CD4-positive, alpha-beta T cell (primary cell): ENCODE measurements around the gene GNG7. TPM values are rescaled to one million over a fixed set of nuclear protein-coding genes. Genes with fewer than 3 reads are reported as not detected.

Source experiments
- ATAC-seq: fragments of 200-7000 bp; cut with Tn5 transposase; one replicate; pipeline ENCODE4 v1.10.0; 2022; ENCODE audit warnings: mild to moderate bottlenecking; ENCODE audit not compliant: poor library complexity
- CTCF ChIA-PET: fragments of 350-600 bp; sonication (Branson Sonifier 250); formaldehyde crosslinking; loops from one replicate; lab custom pipeline; 2021; ENCODE audit warnings: antibody characterized with exemption, inconsistent platforms; lab: Charles Lee
- POLR2A ChIA-PET: fragments of 350-600 bp; sonication (Branson Sonifier 250); formaldehyde crosslinking; loops from one replicate; lab custom pipeline; 2021; ENCODE audit warnings: antibody characterized with exemption, inconsistent platforms; lab: Charles Lee
- DNase-seq, 14 experiments: peaks; one replicate each; pipeline ENCODE4 v3.0.0-alpha.2; 2013 to 2020; ENCODE audit warnings: mixed read lengths in 2 of 14
- H3K27ac ChIP-seq, 2 donors: one replicate each; pipeline versions ENCODE4 v1.5.1 to v1.7.0; 2013; ENCODE audit warnings: low read length in 2 of 2, low read depth in 1 of 2, mild to moderate bottlenecking in 1 of 2
- H3K27me3 ChIP-seq, 2 experiments: 1 replicate in 1 of 2; 2 replicates in 1 of 2; pipeline versions ENCODE4 v1.6.1 to v1.7.0; 2013; ENCODE audit warnings: low read length in 2 of 2, control low read depth in 1 of 2, mild to moderate bottlenecking in 1 of 2, moderate library complexity in 1 of 2; ENCODE audit not compliant: insufficient read depth in 2 of 2, control insufficient read depth in 1 of 2
- H3K36me3 ChIP-seq: one replicate; pipeline ENCODE4 v1.6.1; 2013; ENCODE audit warnings: low read length, control low read depth; ENCODE audit not compliant: insufficient read depth
- H3K4me1 ChIP-seq: one replicate; pipeline ENCODE4 v1.6.1; 2013; ENCODE audit warnings: low read length, control low read depth; ENCODE audit not compliant: insufficient read depth
- H3K4me3 ChIP-seq: one replicate; pipeline ENCODE4 v1.5.1; 2013; ENCODE audit warnings: mild to moderate bottlenecking, low read length, moderate library complexity
- H3K9me3 ChIP-seq, 2 experiments: 1 replicate in 1 of 2; 2 replicates in 1 of 2; pipeline versions ENCODE4 v1.6.1 to v1.7.0; 2013; ENCODE audit warnings: low read length in 2 of 2, mild to moderate bottlenecking in 2 of 2, control low read depth in 1 of 2, moderate library complexity in 1 of 2; ENCODE audit not compliant: control insufficient read depth in 1 of 2, insufficient read depth in 1 of 2
- H3K27ac Mint-ChIP-seq: one replicate; pipeline ENCODE4 v1.8.0; 2020; ENCODE audit warnings: mixed read lengths
- H3K27me3 Mint-ChIP-seq: one replicate; pipeline ENCODE4 v1.8.0; 2021; ENCODE audit warnings: mixed read lengths
- H3K36me3 Mint-ChIP-seq: one replicate; pipeline ENCODE4 v1.8.0; 2021; ENCODE audit warnings: low read depth, mixed read lengths
- H3K4me1 Mint-ChIP-seq: one replicate; pipeline ENCODE4 v1.8.0; 2021; ENCODE audit warnings: low read depth, mixed read lengths
- H3K4me3 Mint-ChIP-seq: one replicate; pipeline ENCODE4 v1.8.0; 2020; ENCODE audit warnings: mild to moderate bottlenecking, mixed read lengths
- H3K9me3 Mint-ChIP-seq: one replicate; pipeline ENCODE4 v1.8.0; 2020; ENCODE audit warnings: mixed read lengths
- CTCF ChIP-seq: fragments of 200-600 bp; IDR thresholded peaks from one replicate; pipeline ENCODE4 v1.8.0; 2022; ENCODE audit warnings: antibody characterized with exemption, mild to moderate bottlenecking
- intact Hi-C, 2 experiments: fragments of 100-400 bp; cut with DNase I in 1 of 2; cut with micrococcal nuclease in 1 of 2; formaldehyde crosslinking; loops; one replicate each; pipeline versions ENCODE4 v1.15.1 to v1.9.0; 2023 to 2025; cut with DNase I, micrococcal nuclease
- total RNA-seq, 174 experiments: library from RNA in 2 of 174; stranded (reverse) in 2 of 174; gene quantifications; one replicate each; pipeline ENCODE4 v1.2.3 and lab custom pipeline; 2021 to 2026

Gene GNG7
- total RNA-seq, 2 experiments from 2014 or later, result 5.2 to 5.7 TPM

GRCh38 chr19:2529473-2529918 lies 173.0 kb downstream of the GNG7 start:
- CTCF ChIA-PET, result no interaction called here
- no peak for TF ChIP-seq CTCF
- H3K4me3 Mint-ChIP-seq, result no peak overlapping the region

GRCh38 chr19:2528675-2529101 lies 173.8 kb downstream of the GNG7 start:
- Mint-ChIP-seq H3K9me3 (peaks cover 2% of the 10 kb centered on the region), H3K4me3 (no peak overlapping the region), H3K4me1 (peaks cover 5% of the 10 kb centered on the region), H3K36me3 (no peaks in the 10 kb centered on the region), H3K27ac (no peak overlapping the region), H3K27me3 (no peaks in the 10 kb centered on the region)
- ATAC-seq (no peak), DNase-seq (no peak)
- Histone ChIP-seq H3K27ac (no peak overlapping the region), H3K36me3 (no peaks in the 10 kb centered on the region), H3K9me3 (no peaks in the 10 kb centered on the region), H3K4me3 (no peak overlapping the region), H3K27me3 (no peaks in the 10 kb centered on the region), H3K4me1 (no peaks in the 10 kb centered on the region)
- intact Hi-C loops, result no loop called here
- TF ChIP-seq CTCF, result no peak
- ChIA-PET POLR2A (no interaction called here), CTCF (interaction anchor here (0.6 kb wide), 1 partner anchor 351 kb away, joined by 3 read pairs; no protein-coding TSS in a partner anchor)

More at GRCh38 chr19:2529473-2529918, 173.0 kb downstream of the GNG7 start:
- Histone ChIP-seq H3K36me3 (no peaks in the 10 kb centered on the region), H3K27ac (no peak overlapping the region), H3K27me3 (no peaks in the 10 kb centered on the region), H3K4me3 (no peak overlapping the region), H3K4me1 (peaks cover 6% of the 10 kb centered on the region), H3K9me3 (no peaks in the 10 kb centered on the region)
- DNase-seq (no peak), ATAC-seq (no peak)
- peaks cover 13% of the 10 kb centered on the region for H3K4me1 Mint-ChIP-seq
- H3K9me3 Mint-ChIP-seq, result peaks cover 2% of the 10 kb centered on the region
- H3K27ac Mint-ChIP-seq, result no peak overlapping the region
- POLR2A ChIA-PET, result interaction anchor here (1.8 kb wide), 1 partner anchor 53 kb away, joined by 8 read pairs; the partner anchor contains the start of gene GADD45B
- intact Hi-C loops, result no loop called here
- no peaks in the 10 kb centered on the region for H3K36me3 Mint-ChIP-seq
- no peaks in the 10 kb centered on the region for H3K27me3 Mint-ChIP-seq

GRCh38 chr19:2527686-2528085 lies 174.8 kb downstream of the GNG7 start:
- no peak for DNase-seq
- TF ChIP-seq CTCF, result no peak
- peaks cover 2% of the 10 kb centered on the region for H3K9me3 Mint-ChIP-seq
- H3K27me3 Mint-ChIP-seq, result no peaks in the 10 kb centered on the region
- no peak for ATAC-seq
- intact Hi-C loops, result no loop called here
- H3K27ac Mint-ChIP-seq, result no peak overlapping the region
- ChIA-PET POLR2A (no interaction called here), CTCF (no interaction called here)
- H3K4me1 Mint-ChIP-seq, result no peaks in the 10 kb centered on the region
- H3K36me3 ChIP-seq, result no peaks in the 10 kb centered on the region
- H3K27ac ChIP-seq, result no peak overlapping the region
- H3K4me1 ChIP-seq, result no peaks in the 10 kb centered on the region
- H3K9me3 ChIP-seq, result no peaks in the 10 kb centered on the region
- H3K4me3 Mint-ChIP-seq, result no peak overlapping the region
- H3K4me3 ChIP-seq, result no peak overlapping the region
- no peaks in the 10 kb centered on the region for H3K27me3 ChIP-seq
- no peaks in the 10 kb centered on the region for H3K36me3 Mint-ChIP-seq
